ENCODE data around the gene RPL15.
"Not testable (repeated sequence)": the region's sequence is repeated elsewhere in the genome, so short reads cannot be mapped to it uniquely, and the experiment has no call there.

Gene RPL15

DNA sequence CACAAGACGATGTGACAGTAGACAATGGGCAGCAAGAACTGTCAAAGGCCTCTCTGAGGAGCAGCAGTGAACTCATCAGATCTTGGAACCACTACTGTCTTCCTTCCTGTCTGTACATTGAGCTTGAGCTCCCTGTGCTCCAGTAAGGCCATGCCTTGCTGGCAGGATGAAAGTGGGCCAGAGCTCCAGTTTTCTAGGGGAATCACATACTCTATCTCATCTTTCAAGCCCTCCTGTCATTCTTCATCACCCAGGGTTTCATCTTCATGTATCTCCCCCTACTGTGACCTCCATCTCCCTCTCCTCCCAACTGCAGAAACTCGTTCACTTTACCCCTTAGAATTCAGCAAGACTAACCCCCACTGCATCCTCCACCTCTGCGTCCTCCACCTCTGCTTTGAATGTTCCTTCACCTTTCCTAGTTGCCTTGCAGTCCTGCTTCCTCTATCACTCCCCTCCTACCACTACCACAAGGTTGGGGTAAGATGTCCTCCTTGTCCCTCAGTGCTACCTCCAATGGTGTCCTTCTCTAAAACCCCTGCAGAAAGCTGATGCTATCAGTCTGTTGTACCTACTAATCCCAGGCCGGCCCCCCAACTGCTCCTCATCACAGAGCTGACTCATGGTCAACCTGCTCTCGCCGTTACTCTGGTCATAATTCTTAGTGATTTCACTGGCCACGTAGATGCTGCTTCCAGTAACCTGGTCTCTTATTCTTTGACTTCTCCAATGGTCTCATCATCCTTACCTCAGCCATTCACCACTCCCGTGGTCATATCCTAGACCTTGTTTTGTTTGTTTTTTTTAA is 22.5 kb upstream of the RPL15 start:
- DNase-seq = no peak

GRCh38 chr3:23895181-23895580 is 21.8 kb upstream of the RPL15 start:
- DNase-seq = no peak

GRCh38 chr3:23900744-23901143 is 16.2 kb upstream of the RPL15 start:
- no peak for DNase-seq

DNA sequence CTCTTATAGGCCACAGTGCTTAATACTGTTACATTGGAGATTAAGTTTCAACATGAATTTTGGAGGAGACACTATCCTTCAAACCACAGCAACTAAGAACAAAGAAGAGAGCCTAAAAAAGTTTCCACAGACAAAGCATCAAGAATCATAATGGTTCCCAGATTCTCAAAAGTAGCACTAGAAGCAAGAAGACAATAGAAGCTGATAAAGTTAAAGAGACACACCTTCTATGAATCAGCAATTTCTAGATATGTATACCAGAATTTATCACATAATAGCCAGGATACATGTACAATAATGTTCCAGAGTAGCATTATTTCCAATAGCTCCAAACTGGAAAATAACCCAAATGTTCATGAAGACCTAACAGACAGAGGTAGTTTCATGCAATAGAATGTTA is 12.4 kb upstream of the RPL15 start:
- no peak for DNase-seq

- no peak for DNase-seq
These were observed 7.6 kb upstream of the RPL15 start for GRCh38 chr3:23909341-23909740.

- DNase-seq = no peak
These were observed 5.5 kb upstream of the RPL15 start for GRCh38 chr3:23911397-23911796.

DNA sequence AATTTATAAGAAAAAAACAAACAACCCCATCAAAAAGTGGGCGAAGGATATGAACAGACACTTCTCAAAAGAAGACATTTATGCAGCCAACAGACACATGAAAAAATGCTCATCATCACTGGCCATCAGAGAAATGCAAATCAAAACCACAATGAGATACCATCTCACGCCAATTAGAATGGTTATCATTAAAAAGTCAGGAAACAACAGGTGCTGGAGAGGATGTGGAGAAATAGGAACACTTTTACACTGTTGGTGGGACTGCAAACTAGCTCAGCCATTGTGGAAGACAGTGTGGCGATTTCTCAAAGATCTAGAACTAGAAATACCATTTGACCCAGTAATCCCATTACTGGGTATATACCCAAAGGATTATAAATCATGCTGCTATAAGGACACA is 4.6 kb upstream of the RPL15 start:
- not testable (repeated sequence) for DNase-seq

DNA sequence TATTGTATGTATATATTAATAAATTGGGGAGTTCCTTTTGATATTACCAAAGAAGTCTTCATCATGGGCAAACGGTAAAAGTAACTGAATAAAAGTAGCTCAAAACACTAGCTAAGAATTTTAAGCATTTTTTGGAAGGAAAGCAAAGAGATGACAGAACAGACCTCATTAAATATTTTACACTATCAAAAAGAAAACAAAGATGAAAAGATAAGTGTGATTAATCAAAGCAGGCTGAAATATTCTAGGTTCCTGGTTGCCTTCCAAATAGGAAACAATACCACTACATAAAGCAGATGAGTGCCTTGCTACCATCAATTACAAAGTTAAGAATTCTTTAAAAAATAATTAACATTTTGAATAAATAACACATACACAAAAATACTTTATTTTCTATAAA is 3.8 kb upstream of the RPL15 start:
- DNase-seq = no peak

GRCh38 chr3:23913873-23914743 is 2.8 kb upstream of the RPL15 start:
- no peak for DNase-seq

DNA sequence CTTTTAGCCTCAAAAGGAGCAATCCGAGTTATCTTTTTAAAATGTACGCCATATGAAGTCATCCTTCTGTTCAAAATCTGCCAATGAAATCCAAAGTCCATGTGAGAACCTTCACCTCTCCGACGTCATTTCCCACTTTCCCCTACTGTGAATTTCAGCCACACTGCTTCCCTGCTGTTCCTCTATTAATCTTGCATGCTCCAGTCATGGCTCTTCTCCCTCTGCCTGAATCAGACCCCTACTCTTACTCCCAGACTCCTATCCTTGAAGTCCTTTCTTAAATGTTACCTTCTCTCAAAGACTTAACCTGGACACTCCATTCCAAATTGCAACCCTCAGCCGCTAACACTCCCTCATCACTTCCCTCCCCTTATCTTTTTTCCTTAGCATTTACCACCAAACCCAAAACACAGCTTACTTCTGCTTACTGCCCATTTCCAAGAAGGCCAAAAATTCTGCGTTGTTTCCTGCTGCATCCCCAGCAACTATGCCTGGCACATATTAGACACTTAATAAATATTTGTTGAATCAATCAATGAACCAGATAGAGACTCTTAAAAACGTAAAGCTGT is 1.3 kb upstream of the RPL15 start:
- DNase-seq = no peak

DNA sequence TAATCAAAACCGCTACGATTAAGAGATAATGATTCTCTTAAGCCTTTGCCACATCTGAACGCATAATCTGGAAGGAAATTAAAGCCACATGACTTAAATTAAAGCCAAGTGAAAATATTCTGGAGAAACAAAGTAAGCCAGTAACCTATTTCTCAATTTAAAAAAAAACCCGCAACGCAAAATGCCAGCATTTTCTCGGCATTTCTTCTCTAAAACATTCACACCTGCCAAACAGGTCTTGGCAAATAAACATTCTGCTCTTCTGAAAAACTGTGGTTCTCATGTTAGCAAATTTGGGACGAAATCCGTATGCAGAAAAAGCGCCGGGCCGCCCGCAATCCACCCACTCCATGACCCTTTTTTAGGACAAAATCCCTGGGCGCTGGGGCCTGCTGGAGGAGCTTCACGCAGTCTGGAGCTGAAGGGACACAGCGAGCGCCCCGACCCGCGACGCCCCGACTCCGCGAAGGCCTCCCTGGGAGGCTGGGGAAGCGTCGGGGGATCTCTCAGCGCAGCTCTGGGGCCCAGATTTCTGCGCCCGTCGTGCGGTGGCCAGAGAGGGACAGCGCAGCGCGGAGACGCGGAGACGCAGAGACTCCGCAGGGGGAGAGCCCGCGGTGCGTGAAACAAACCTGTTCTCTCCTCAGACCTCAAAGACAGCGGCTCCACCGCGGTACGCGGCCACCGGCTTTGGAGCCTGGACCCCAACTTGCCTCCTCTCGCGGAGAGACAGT is 613 bp upstream of the RPL15 start:
- no peak for DNase-seq

- not testable (repeated sequence) for DNase-seq
These were observed 859 bp downstream of the RPL15 start for GRCh38 chr3:23917679-23918303.

GRCh38 chr3:23918331-23918730 is 1.4 kb downstream of the RPL15 start:
- not testable (repeated sequence) for DNase-seq

- no peak for DNase-seq
These were observed 2.7 kb downstream of the RPL15 start for GRCh38 chr3:23919628-23920027.

DNA sequence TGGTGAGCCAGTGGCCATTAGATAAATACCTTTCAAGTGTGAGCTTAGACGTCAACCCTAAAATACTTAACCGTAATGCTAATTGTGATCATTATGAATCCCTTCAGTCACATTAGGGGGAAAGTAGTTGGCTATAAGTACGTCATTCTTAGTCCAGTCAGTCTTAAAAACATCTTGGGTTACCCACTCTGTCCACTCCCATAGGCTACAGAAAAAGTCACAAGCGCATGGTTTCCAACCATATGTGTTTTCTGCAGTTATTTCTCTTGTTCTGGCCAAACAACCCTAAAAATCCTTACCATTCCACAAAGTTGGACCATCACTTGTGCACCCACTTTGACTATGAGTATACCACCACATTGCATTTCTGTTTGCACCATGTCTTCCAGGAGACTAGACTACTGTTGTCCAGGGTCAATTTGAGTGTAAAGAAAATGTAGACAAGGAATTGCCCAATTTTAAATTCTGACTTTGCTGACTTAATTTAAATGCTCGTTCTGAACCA is 3.3 kb downstream of the RPL15 start:
- no peak for DNase-seq

GRCh38 chr3:23921052-23921511 is 4.2 kb downstream of the RPL15 start:
- DNase-seq = no peak

GRCh38 chr3:23923786-23924185 is 6.9 kb downstream of the RPL15 start:
- no peak for DNase-seq

GRCh38 chr3:23926246-23926645 is 9.3 kb downstream of the RPL15 start:
- no peak for DNase-seq

DNA sequence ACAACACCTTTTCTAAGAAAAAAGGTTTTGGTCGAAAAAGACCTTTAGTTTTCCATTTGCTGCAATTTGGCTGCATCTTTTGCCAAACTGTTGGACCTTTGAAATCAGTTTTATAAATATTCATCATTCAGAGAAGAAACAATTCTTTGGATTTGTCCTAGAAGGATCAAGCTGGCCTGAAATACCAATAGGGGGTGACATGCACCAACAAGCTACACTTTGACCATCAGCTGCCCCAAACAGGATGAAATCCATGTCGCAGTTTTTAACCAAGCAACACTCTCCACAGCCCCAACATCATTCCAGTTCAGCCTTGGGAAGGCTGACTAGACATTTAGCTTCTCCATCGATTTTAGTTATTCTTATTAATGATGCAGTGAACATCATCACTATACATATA is 9.8 kb downstream of the RPL15 start:
- DNase-seq = no peak

DNA sequence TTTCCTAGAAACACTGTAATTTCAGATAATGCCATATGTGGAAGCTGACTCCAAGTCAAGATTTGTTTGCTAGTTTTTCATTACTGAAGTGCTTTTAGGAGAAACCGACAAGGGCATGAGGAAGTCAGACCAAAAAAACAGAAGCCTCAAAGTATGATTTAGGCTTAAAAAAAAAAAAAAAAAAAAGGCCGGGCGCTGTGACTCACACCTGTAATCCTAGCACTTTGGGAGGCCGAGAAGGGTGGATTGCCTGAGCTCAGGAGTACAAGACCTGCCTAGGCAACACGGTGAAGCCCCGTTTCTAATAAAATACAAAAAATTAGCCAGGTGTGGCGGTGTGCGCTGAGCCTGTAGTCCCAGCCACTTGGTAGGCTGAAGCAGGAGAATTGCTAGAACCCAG is 11.6 kb downstream of the RPL15 start:
- no peak for DNase-seq

- no peak for DNase-seq
These were observed 14.7 kb downstream of the RPL15 start for GRCh38 chr3:23931597-23931996.

DNA sequence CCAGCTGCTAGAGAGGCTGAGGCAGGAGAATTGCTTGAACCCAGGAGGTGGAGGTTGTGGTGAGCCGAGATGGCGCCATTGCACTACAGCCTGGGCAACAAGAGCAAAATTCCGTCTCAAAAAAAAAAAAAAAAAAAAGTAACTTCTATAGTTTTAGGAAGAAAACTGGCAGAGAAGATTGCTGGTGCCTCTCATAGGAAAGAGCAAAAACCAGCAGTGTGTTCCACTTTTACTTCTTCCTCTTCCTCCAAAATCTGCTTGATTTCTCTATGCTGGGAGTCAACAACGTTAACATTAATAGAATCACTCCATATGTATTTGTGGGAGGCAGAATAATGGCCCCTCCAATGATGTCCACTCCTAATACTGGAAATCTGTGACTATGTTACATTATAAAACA is 15.6 kb downstream of the RPL15 start:
- no peak for DNase-seq

Measured in activated CD8-positive, alpha-beta memory T cell treated with anti-CD3 and anti-CD28 coated beads, Interleukin-2, amount 50 U/mL, for 4 hours (primary cell).